HEK293 (cell line): Measurements from ENCODE around the gene MACC1.

Experiments used
- CTCF ChIP-seq: fragments of 450-650 bp; formaldehyde crosslinking; IDR thresholded peaks from 2 replicates; pipeline ENCODE4 v1.5.1; 2016; ENCODE audit warnings: missing biosample characterization, missing genetic modification characterization
- ELK4 ChIP-seq: IDR thresholded peaks from 2 replicates; pipeline ENCODE4 v1.6.1; 2011; ENCODE audit warnings: mild to moderate bottlenecking, low read depth, low read length, borderline replicate concordance
- HOXA7 ChIP-seq: sonication (generic); formaldehyde crosslinking; IDR thresholded peaks from 2 replicates; pipeline ENCODE4 v1.8.1; 2022; ENCODE audit warnings: missing genetic modification reagents, borderline replicate concordance
- SCRT1 ChIP-seq: fragments of 450-650 bp; formaldehyde crosslinking; IDR thresholded peaks from 2 replicates; pipeline ENCODE4 v1.5.1; 2016; ENCODE audit warnings: missing biosample characterization, missing genetic modification characterization, borderline replicate concordance
- ZBTB26 ChIP-seq: fragments of 450-650 bp; formaldehyde crosslinking; optimal IDR thresholded peaks from 2 replicates; pipeline ENCODE3; 2016; ENCODE audit warnings: missing biosample characterization, mild to moderate bottlenecking, missing genetic modification characterization
- ZEB2 ChIP-seq: fragments of 450-650 bp; formaldehyde crosslinking; IDR thresholded peaks from 2 replicates; pipeline ENCODE4 v1.5.1; 2016; ENCODE audit warnings: missing biosample characterization, missing genetic modification characterization
- ZIC2 ChIP-seq: fragments of 450-650 bp; formaldehyde crosslinking; IDR thresholded peaks from 2 replicates; pipeline ENCODE4 v1.5.1; 2016; ENCODE audit warnings: missing biosample characterization, missing genetic modification characterization
- ZNF175 ChIP-seq: fragments of 450-650 bp; formaldehyde crosslinking; IDR thresholded peaks from 2 replicates; pipeline ENCODE4 v1.5.1; 2016; ENCODE audit warnings: missing biosample characterization, missing genetic modification characterization
- ZNF239 ChIP-seq: fragments of 450-650 bp; formaldehyde crosslinking; IDR thresholded peaks from 2 replicates; pipeline ENCODE4 v1.5.1; 2016; ENCODE audit warnings: missing biosample characterization, missing genetic modification characterization
- ZNF24 ChIP-seq: fragments of 450-650 bp; formaldehyde crosslinking; IDR thresholded peaks from 2 replicates; pipeline ENCODE4 v1.5.1; 2016; ENCODE audit warnings: missing biosample characterization, missing genetic modification characterization
- ZNF777 ChIP-seq: fragments of 450-650 bp; formaldehyde crosslinking; IDR thresholded peaks from 2 replicates; pipeline ENCODE4 v1.5.1; 2017; ENCODE audit warnings: missing biosample characterization, missing genetic modification characterization, borderline replicate concordance
- ZXDB ChIP-seq: fragments of 450-650 bp; formaldehyde crosslinking; IDR thresholded peaks from 2 replicates; pipeline ENCODE4 v1.5.1; 2016; ENCODE audit warnings: missing biosample characterization, missing genetic modification characterization

- no peak for TF ChIP-seq ZBTB26 (tag by site-specific recombination)
- no peak for TF ChIP-seq CTCF
- TF ChIP-seq HOXA7 (CRISPR knock-in tag): no peak
- no peak for TF ChIP-seq ZEB2 (tag by site-specific recombination)
- no peak for TF ChIP-seq ZNF24 (tag by site-specific recombination)
- no peak for TF ChIP-seq ZNF239 (tag by site-specific recombination)
- TF ChIP-seq ZNF175 (tag by site-specific recombination): no peak
- no peak for TF ChIP-seq ZXDB (tag by site-specific recombination)
- TF ChIP-seq ZIC2 (tag by site-specific recombination): no peak
- no peak for TF ChIP-seq SCRT1 (tag by site-specific recombination)
- no peak for TF ChIP-seq ELK4
- no peak for TF ChIP-seq ZNF777 (tag by site-specific recombination)
These were observed 32.2 kb upstream of the MACC1 start for GRCh38 chr7:20249376-20249775.
